ENCODE measurements around the gene LRRC71. TPM values are rescaled to one million over a fixed set of nuclear protein-coding genes. Genes with fewer than 3 reads are reported as not detected.

LRRC71 gene
- total and polyA plus RNA-seq, 10 of the 15 experiments (the other 5 are each of a cell fraction or from before 2014, with no cell fraction given): not detected

GRCh38 chr1:156875341-156875615, 45.2 kb upstream of the LRRC71 start:
- FAIRE-seq: no peak
- WGBS (ENCODE audit: insufficient coverage, insufficient replicate concordance, low lambda C conversion rate, missing lambda C conversion rate): 0% methylated on average over 4 of the region's 5 CpGs
- no peaks in the 10 kb centered on the region for H4K20me1 ChIP-seq (ENCODE audit: control insufficient read depth, insufficient read depth)
- H3K27me3 ChIP-seq (replicated peaks in 1 of 2; ENCODE audit: control insufficient read depth in 2 of 2, insufficient read depth in 2 of 2, low read length in 1 of 2): peaks cover 0 to 9% of the 10 kb centered on the region in 2 experiments; a peak in 3 of 4 replicates
- no peaks in the 10 kb centered on the region for H3K36me3 ChIP-seq (ENCODE audit: control insufficient read depth in 2 of 2, insufficient read depth in 2 of 2, low read length in 1 of 2)
- intact Hi-C loops (cut with micrococcal nuclease; ENCODE audit: unreplicated experiment): no loop called here
- ChIA-PET RAD21 (ENCODE audit: unreplicated experiment) (no interaction called here), CTCF (interaction anchor here (0.6 to 2.3 kb wide), 4 partner anchors 13 to 217 kb away, joined by 3 to 6 read pairs (median 4); no protein-coding TSS in a partner anchor), SMC1A (ENCODE audit: uncharacterized antibody, unreplicated experiment) (no interaction called here), POLR2A (no interaction called here)
- no peak overlapping the region for H2AFZ ChIP-seq (ENCODE audit: control insufficient read depth, low read depth, low read length)
- peak; percentile 26 for ATAC-seq
- H3K9me3 ChIP-seq (replicated peaks; ENCODE audit: control insufficient read depth, insufficient read depth, low read length): no peaks in the 10 kb centered on the region
- no peak for DNase-seq (ENCODE audit: low read depth, low spot score)
- H3K9ac ChIP-seq (ENCODE audit: control insufficient read depth, insufficient read depth, low read length): no peak overlapping the region
- no peak overlapping the region for H3K27ac ChIP-seq (ENCODE audit: control insufficient read depth, insufficient read depth)
- no TSS peak for BruUV-seq (replicated peaks)
- no peak overlapping the region for H3K4me3 ChIP-seq
- in situ Hi-C loops (cut with MboI): no loop called here
- no peaks in the 10 kb centered on the region for H3K4me1 ChIP-seq (ENCODE audit: control insufficient read depth, insufficient read depth, low read length)
- TF ChIP-seq PAX5 (IDR thresholded peaks at IDR 0.05; ENCODE audit: borderline replicate concordance, low read depth, low read length) (no peak), NR2C1 (IDR thresholded peaks at IDR 0.05) (no peak), ZNF592 (IDR thresholded peaks at IDR 0.05) (no peak), HCFC1 (IDR thresholded peaks at IDR 0.05; ENCODE audit: low read length) (no peak), LARP7 (IDR thresholded peaks at IDR 0.05) (no peak), CEBPB (IDR thresholded peaks at IDR 0.05; ENCODE audit: borderline replicate concordance in 1 of 2, low read depth in 2 of 2, low read length in 2 of 2) (no peak), NBN (IDR thresholded peaks at IDR 0.05) (no peak), RFX5 (IDR thresholded peaks at IDR 0.05; ENCODE audit: low read depth, low read length) (no peak)
- H3K4me2 ChIP-seq (ENCODE audit: control insufficient read depth, insufficient read depth): no peak overlapping the region
- no peaks in the 10 kb centered on the region for H3K79me2 ChIP-seq (ENCODE audit: control insufficient read depth, insufficient read depth, low read length)

All from GM12878 (cell line).